C4-2B (cell line): Measurements from ENCODE around the gene DENND4A.

Experiments used
- CTCF ChIP-seq: fragments of 450-650 bp; conservative IDR thresholded peaks from 2 replicates; pipeline ENCODE4 v1.5.1; 2017; ENCODE audit warnings: mild to moderate bottlenecking
- ZFX ChIP-seq: fragments of 450-650 bp; IDR thresholded peaks from 2 replicates; pipeline ENCODE4 v1.6.1; 2017

- TF ChIP-seq CTCF (no peak), ZFX (no peak)
Observed at GRCh38 chr15:65771870-65772269, 20.2 kb downstream of the DENND4A start.
